DOHH2 (cell line): ENCODE measurements around the gene C1orf50.

Source experiments
- H3F3A ChIP-seq: fragments of 200-600 bp; sonication (generic), shearing (Covaris generic); 2 replicates; pipeline ENCODE4 v1.6.0; 2016; ENCODE audit warnings: antibody characterized with exemption, mild to moderate bottlenecking; ENCODE audit not compliant: control insufficient read depth, insufficient read depth
- H3K27ac ChIP-seq: fragments of 200-600 bp; sonication (generic); 2 replicates; pipeline ENCODE4 v1.5.1; 2014; ENCODE audit warnings: low read depth, mild to moderate bottlenecking, low read length, moderate library complexity
- H3K27me3 ChIP-seq: fragments of 200-600 bp; sonication (generic); 2 replicates; pipeline ENCODE4 v1.6.1; 2014; ENCODE audit warnings: mild to moderate bottlenecking, low read length, mixed read lengths; ENCODE audit not compliant: control insufficient read depth
- H3K36me3 ChIP-seq: fragments of 200-600 bp; sonication (generic); 2 replicates; pipeline ENCODE4 v1.6.1; 2014; ENCODE audit warnings: mild to moderate bottlenecking, low read length, moderate library complexity, mixed read lengths; ENCODE audit not compliant: control insufficient read depth
- H3K4me1 ChIP-seq: fragments of 200-600 bp; sonication (generic); 2 replicates; pipeline ENCODE4 v1.6.1; 2014; ENCODE audit warnings: mild to moderate bottlenecking, low read length, mixed read lengths; ENCODE audit not compliant: control insufficient read depth
- H3K4me2 ChIP-seq: fragments of 200-600 bp; sonication (generic); 2 replicates; pipeline ENCODE4 v1.6.0; 2014; ENCODE audit warnings: mild to moderate bottlenecking, low read length, moderate library complexity
- H3K4me3 ChIP-seq: fragments of 200-600 bp; sonication (generic); 2 replicates; pipeline ENCODE4 v1.5.1; 2014; ENCODE audit warnings: mild to moderate bottlenecking, low read length, mixed read lengths
- H3K79me2 ChIP-seq: fragments of 200-600 bp; sonication (generic); 2 replicates; pipeline ENCODE4 v1.6.1; 2014; ENCODE audit warnings: mild to moderate bottlenecking, low read length, mixed read lengths; ENCODE audit not compliant: control insufficient read depth
- H3K9me2 ChIP-seq: fragments of 200-600 bp; sonication (generic); replicated peaks from 2 replicates; pipeline ENCODE4 v1.6.1; 2014; ENCODE audit warnings: mild to moderate bottlenecking, low read length, mixed read lengths; ENCODE audit not compliant: control insufficient read depth
- H3K9me3 ChIP-seq: fragments of 200-600 bp; sonication (generic); 2 replicates; pipeline ENCODE4 v1.6.1; 2014; ENCODE audit warnings: antibody characterized with exemption, low read length, mixed read lengths; ENCODE audit not compliant: control insufficient read depth, insufficient read depth
- H4K20me1 ChIP-seq: fragments of 200-600 bp; sonication (generic); 2 replicates; pipeline ENCODE4 v1.6.0; 2014; ENCODE audit warnings: low read depth, mild to moderate bottlenecking, antibody characterized with exemption, low read length, moderate library complexity; ENCODE audit not compliant: control insufficient read depth, insufficient read depth
- CTCF ChIP-seq: fragments of 200-600 bp; sonication (generic); IDR thresholded peaks from one replicate; pipeline ENCODE4 v1.5.1; 2014; ENCODE audit warnings: antibody characterized with exemption, mild to moderate bottlenecking, low read depth, low read length; ENCODE audit not compliant: poor library complexity, severe bottlenecking
- EZH2phosphoT487 ChIP-seq: fragments of 200-600 bp; sonication (generic); IDR thresholded peaks from 2 replicates; pipeline ENCODE4 v1.6.1; 2017; ENCODE audit warnings: borderline replicate concordance, mild to moderate bottlenecking, antibody characterized with exemption, low read length, moderate library complexity, mixed read lengths

The C1orf50 gene

GRCh38 chr1:42737986-42738677, 28.9 kb upstream of the C1orf50 start:
- no peak overlapping the region for H3K4me2 ChIP-seq
- H3K27ac ChIP-seq = no peak overlapping the region
- no peaks in the 10 kb centered on the region for H3K9me3 ChIP-seq
- peaks cover 8% of the 10 kb centered on the region for H3K4me1 ChIP-seq
- no peaks in the 10 kb centered on the region for H3F3A ChIP-seq
- no peaks in the 10 kb centered on the region for H3K9me2 ChIP-seq
- TF ChIP-seq CTCF (no peak), EZH2phosphoT487 (no peak)
- no peaks in the 10 kb centered on the region for H3K27me3 ChIP-seq
- no peaks in the 10 kb centered on the region for H3K36me3 ChIP-seq
- H3K79me2 ChIP-seq = no peaks in the 10 kb centered on the region
- H4K20me1 ChIP-seq = no peaks in the 10 kb centered on the region
- no peak overlapping the region for H3K4me3 ChIP-seq

GRCh38 chr1:42738678-42739226, 28.3 kb upstream of the C1orf50 start:
- H3K4me1 ChIP-seq = peaks cover 8% of the 10 kb centered on the region
- no peaks in the 10 kb centered on the region for H3K36me3 ChIP-seq
- H4K20me1 ChIP-seq = 0 out of 2 replicates have a peak, but pooled peaks cover 3% of the 10 kb centered on the region
- no peaks in the 10 kb centered on the region for H3K79me2 ChIP-seq
- no peaks in the 10 kb centered on the region for H3F3A ChIP-seq
- TF ChIP-seq EZH2phosphoT487 (no peak), CTCF (no peak)
- H3K27me3 ChIP-seq = no peaks in the 10 kb centered on the region
- no peaks in the 10 kb centered on the region for H3K9me3 ChIP-seq
- H3K4me2 ChIP-seq = no peak overlapping the region
- no peak overlapping the region for H3K27ac ChIP-seq
- no peak overlapping the region for H3K4me3 ChIP-seq
- H3K9me2 ChIP-seq = no peaks in the 10 kb centered on the region

- Histone ChIP-seq H3K27ac (no peak within 1 kb of the TSS), H3K27me3 (no peaks in the 10 kb centered on the region), H3K4me1 (peaks cover 8% of the 10 kb centered on the region), H3K4me2 (no peak within 1 kb of the TSS), H3K79me2 (no peaks in the 10 kb centered on the region), H3K9me3 (no peaks in the 10 kb centered on the region), H3K4me3 (no peak within 1 kb of the TSS), H4K20me1 (0 out of 2 replicates have a peak, but pooled peaks cover 4% of the 10 kb centered on the region), H3K36me3 (no peaks in the 10 kb centered on the region), H3K9me2 (no peaks in the 10 kb centered on the region), H3F3A (no peaks in the 10 kb centered on the region)
- no peak for TF ChIP-seq CTCF
- no peak for TF ChIP-seq EZH2phosphoT487
These were observed 27.0 kb upstream of the C1orf50 start, which contains the start of gene CLDN19 for GRCh38 chr1:42739753-42740700. CLDN19 (minus strand) TSS chr1:42740236; CDS start chr1:42740063, 173 bp downstream.
